SW 1271 (cell line): ENCODE data around the gene RALGPS1.
"Not testable (repeated sequence)": the region's sequence is repeated elsewhere in the genome, so short reads cannot be mapped to it uniquely, and the experiment has no call there.

Experiments
- DNase-seq, 2 experiments: peaks; one replicate each; lab custom pipeline; 2025; lab: John Stamatoyannopoulos, UW

RALGPS1 gene

GRCh38 chr9:127158786-127159324 is 244.3 kb downstream of the RALGPS1 start:
- no peak for DNase-seq

- peak in 1 of 2 experiments; percentile 6 for DNase-seq
These were observed 244.8 kb downstream of the RALGPS1 start for GRCh38 chr9:127159325-127159801.

GRCh38 chr9:127159949-127160610 is 245.5 kb downstream of the RALGPS1 start:
- no peak for DNase-seq

- no peak for DNase-seq
These were observed 246.6 kb downstream of the RALGPS1 start for GRCh38 chr9:127161081-127161624.

- DNase-seq: no peak
These were observed 247.7 kb downstream of the RALGPS1 start for GRCh38 chr9:127162046-127162863.

- no peak for DNase-seq
These were observed 248.3 kb downstream of the RALGPS1 start for GRCh38 chr9:127162864-127163365.

- peak in 1 of 2 experiments; percentile 48 for DNase-seq
These were observed 248.8 kb downstream of the RALGPS1 start for GRCh38 chr9:127163409-127163808.

GRCh38 chr9:127165116-127165515 is 250.5 kb downstream of the RALGPS1 start:
- no peak for DNase-seq

GRCh38 chr9:127166111-127166510 is 251.5 kb downstream of the RALGPS1 start:
- DNase-seq: no peak

GRCh38 chr9:127166651-127167524 is 252.3 kb downstream of the RALGPS1 start:
- no peak for DNase-seq

- DNase-seq: no peak
These were observed 253.2 kb downstream of the RALGPS1 start for GRCh38 chr9:127167560-127168326.

GRCh38 chr9:127168756-127169574 is 254.4 kb downstream of the RALGPS1 start:
- DNase-seq: no peak

- no peak for DNase-seq
These were observed 254.9 kb downstream of the RALGPS1 start for GRCh38 chr9:127169575-127169883.

- DNase-seq: no peak
These were observed 255.5 kb downstream of the RALGPS1 start for GRCh38 chr9:127170103-127170502.

- no peak for DNase-seq
These were observed 256.1 kb downstream of the RALGPS1 start for GRCh38 chr9:127170652-127171051.

- DNase-seq: not testable (repeated sequence)
These were observed 256.8 kb downstream of the RALGPS1 start for GRCh38 chr9:127171348-127171747.

- no peak for DNase-seq
These were observed 257.6 kb downstream of the RALGPS1 start for GRCh38 chr9:127172066-127172707.

- no peak for DNase-seq
These were observed 258.5 kb downstream of the RALGPS1 start for GRCh38 chr9:127173063-127173462.
